HFFc6 (cell line): Measurements from ENCODE around the gene FGD2. TPM values are rescaled to one million over a fixed set of nuclear protein-coding genes. Genes with fewer than 3 reads are reported as not detected.
A peak's percentile ranks its signal among the peaks of the same experiment; 100 is the strongest.

Experiments used
- DNase-seq: peaks from one replicate; pipeline ENCODE4 v3.0.0-alpha.2; 2018
- H3K27ac Mint-ChIP-seq: 2 replicates; pipeline ENCODE4 v1.8.0; 2020; ENCODE audit warnings: mild to moderate bottlenecking, mixed read lengths
- H3K27me3 Mint-ChIP-seq: 2 replicates; pipeline ENCODE4 v1.8.0; 2021; ENCODE audit warnings: mild to moderate bottlenecking, moderate library complexity, mixed read lengths; ENCODE audit not compliant: insufficient read depth
- H3K36me3 Mint-ChIP-seq: 2 replicates; pipeline ENCODE4 v1.8.0; 2021; ENCODE audit warnings: low read depth, mixed read lengths
- H3K4me1 Mint-ChIP-seq: 2 replicates; pipeline ENCODE4 v1.8.0; 2020; ENCODE audit warnings: low read depth, mixed read lengths
- H3K4me3 Mint-ChIP-seq: 2 replicates; pipeline ENCODE4 v1.8.0; 2020; ENCODE audit warnings: mild to moderate bottlenecking, moderate library complexity, mixed read lengths
- H3K9me3 Mint-ChIP-seq: 2 replicates; pipeline ENCODE4 v1.8.0; 2020; ENCODE audit warnings: mild to moderate bottlenecking, mixed read lengths
- CTCF ChIP-seq: fragments of 200-600 bp; sonication (generic); IDR thresholded peaks from 2 replicates; pipeline ENCODE4 v1.5.0; 2021; ENCODE audit warnings: antibody characterized with exemption, mild to moderate bottlenecking
- total RNA-seq, 6 experiments: library from RNA; stranded (reverse); fragmentation: NEBNext Ultra II Directional; extraction: Animal tissue kit (Norgen Biotek cat#: 25700); gene quantifications; 2 replicates in 1 of 6; 3 replicates in 5 of 6; pipeline ENCODE4 v1.2.3, GENCODE V29; 2021

FGD2 gene
- total RNA-seq, 6 experiments from 2014 or later, result not detected

GRCh38 chr6:37069639-37070038 lies 64.2 kb downstream of the FGD2 start:
- no peak for TF ChIP-seq CTCF
- no peak overlapping the region for H3K4me3 Mint-ChIP-seq
- DNase-seq, result no peak
- H3K4me1 Mint-ChIP-seq, result peaks cover 23% of the 10 kb centered on the region
- peaks cover 7% of the 10 kb centered on the region for H3K27me3 Mint-ChIP-seq
- no peak overlapping the region for H3K27ac Mint-ChIP-seq
- H3K36me3 Mint-ChIP-seq, result no peaks in the 10 kb centered on the region
- H3K9me3 Mint-ChIP-seq, result no peaks in the 10 kb centered on the region

- Mint-ChIP-seq H3K36me3 (no peaks in the 10 kb centered on the region), H3K4me1 (peaks cover 27% of the 10 kb centered on the region), H3K27me3 (peaks cover 7% of the 10 kb centered on the region), H3K27ac (no peak overlapping the region), H3K9me3 (no peaks in the 10 kb centered on the region), H3K4me3 (no peak overlapping the region)
- DNase-seq, result no peak
- no peak for TF ChIP-seq CTCF
Measured at GRCh38 chr6:37072526-37072925, 67.1 kb downstream of the FGD2 start.

GRCh38 chr6:37074053-37074827 lies 68.8 kb downstream of the FGD2 start:
- no peaks in the 10 kb centered on the region for H3K36me3 Mint-ChIP-seq
- peaks cover 4% of the 10 kb centered on the region for H3K27me3 Mint-ChIP-seq
- no peak overlapping the region for H3K4me3 Mint-ChIP-seq
- DNase-seq, result no peak
- H3K27ac Mint-ChIP-seq, result no peak overlapping the region
- H3K9me3 Mint-ChIP-seq, result no peaks in the 10 kb centered on the region
- peaks cover 44% of the 10 kb centered on the region for H3K4me1 Mint-ChIP-seq
- no peak for TF ChIP-seq CTCF

GRCh38 chr6:37077191-37077904 lies 71.9 kb downstream of the FGD2 start:
- no peak for TF ChIP-seq CTCF
- Mint-ChIP-seq H3K27me3 (no peaks in the 10 kb centered on the region; the same call in 1 of the 2 replicates), H3K4me1 (peaks cover 36% of the 10 kb centered on the region), H3K27ac (peak overlapping the region; percentile 11; the same call in 1 of the 2 replicates), H3K36me3 (no peaks in the 10 kb centered on the region), H3K9me3 (no peaks in the 10 kb centered on the region), H3K4me3 (peak overlapping the region; percentile 53)
- no peak for DNase-seq

GRCh38 chr6:37077905-37078296 lies 72.4 kb downstream of the FGD2 start:
- H3K36me3 Mint-ChIP-seq, result no peaks in the 10 kb centered on the region
- H3K27me3 Mint-ChIP-seq, result no peaks in the 10 kb centered on the region; the same call in 1 of the 2 replicates
- peaks cover 36% of the 10 kb centered on the region for H3K4me1 Mint-ChIP-seq
- peak overlapping the region; percentile 11; the same call in 1 of the 2 replicates for H3K27ac Mint-ChIP-seq
- no peak for TF ChIP-seq CTCF
- peak overlapping the region; percentile 53 for H3K4me3 Mint-ChIP-seq
- DNase-seq, result peak; percentile 74
- H3K9me3 Mint-ChIP-seq, result no peaks in the 10 kb centered on the region

Other genes with a start within 250 kb of the FGD2 start
- gene CPNE5, start 166.2 kb upstream of the FGD2 start, total RNA-seq, result under 1 TPM in 4 of 6 experiments, not detected in 2; 0.12 to 0.37 (median 0.26) TPM
- 10 to 100 TPM; 36.1 to 46.8 (median 39.6) TPM for gene PPIL1, start 130.9 kb upstream of the FGD2 start, total RNA-seq
- 10 to 100 TPM; 71.3 to 89.2 (median 80.8) TPM for gene C6orf89, start 119.7 kb upstream of the FGD2 start, total RNA-seq
- gene PI16, start 50.9 kb upstream of the FGD2 start, total RNA-seq, result not detected
- gene MTCH1, start 19.5 kb upstream of the FGD2 start, total RNA-seq, result 100 to 1,000 TPM; 263 to 301 (median 281) TPM
- 1 to 10 TPM; 3.6 to 6.3 (median 5.1) TPM for gene PIM1, start 164.5 kb downstream of the FGD2 start, total RNA-seq